Endodermal cell (in vitro differentiated cells): Measurements from ENCODE around the gene FHDC1. TPM values are rescaled to one million over a fixed set of nuclear protein-coding genes. Genes with fewer than 3 reads are reported as not detected.

ENCODE experiments used
- DNase-seq: peaks from one replicate; pipeline ENCODE4 v3.0.0-alpha.2; 2017
- H3K27ac ChIP-seq: 2 replicates; pipeline ENCODE4 v1.5.1; 2013; ENCODE audit warnings: mild to moderate bottlenecking, low read depth, low read length, moderate library complexity
- H3K27me3 ChIP-seq: 2 replicates; pipeline ENCODE4 v1.6.1; 2013; ENCODE audit warnings: mild to moderate bottlenecking, low read length, moderate library complexity; ENCODE audit not compliant: insufficient read depth, control insufficient read depth, poor library complexity, severe bottlenecking
- H3K36me3 ChIP-seq: 2 replicates; pipeline ENCODE4 v1.7.0; 2013; ENCODE audit warnings: mild to moderate bottlenecking, low read length, moderate library complexity; ENCODE audit not compliant: control insufficient read depth, insufficient read depth
- H3K4me1 ChIP-seq: one replicate; pipeline ENCODE4 v1.7.0; 2013; ENCODE audit warnings: low read length; ENCODE audit not compliant: control insufficient read depth, insufficient read depth
- H3K4me3 ChIP-seq: 2 replicates; pipeline ENCODE4 v1.5.1; 2013; ENCODE audit warnings: mild to moderate bottlenecking, low read length, moderate library complexity
- H3K9ac ChIP-seq: 2 replicates; pipeline ENCODE4 v1.6.1; 2013; ENCODE audit warnings: mild to moderate bottlenecking, low read length, moderate library complexity; ENCODE audit not compliant: poor library complexity, severe bottlenecking; ENCODE audit errors: extremely low read depth
- H3K9me3 ChIP-seq: 2 replicates; pipeline ENCODE4 v1.6.1; 2013; ENCODE audit warnings: mild to moderate bottlenecking, low read length, moderate library complexity; ENCODE audit not compliant: control insufficient read depth
- H3K27ac Mint-ChIP-seq: 2 replicates; pipeline ENCODE4 v1.8.0; 2020; ENCODE audit warnings: mixed read lengths
- H3K27me3 Mint-ChIP-seq: 2 replicates; pipeline ENCODE4 v1.8.0; 2021; ENCODE audit warnings: mild to moderate bottlenecking, mixed read lengths; ENCODE audit not compliant: insufficient read depth
- H3K36me3 Mint-ChIP-seq: 2 replicates; pipeline ENCODE4 v1.8.0; 2020; ENCODE audit warnings: low read depth, mixed read lengths
- H3K4me1 Mint-ChIP-seq: 2 replicates; pipeline ENCODE4 v1.8.0; 2020; ENCODE audit warnings: mixed read lengths
- H3K4me3 Mint-ChIP-seq: 2 replicates; pipeline ENCODE4 v1.8.0; 2020; ENCODE audit warnings: mild to moderate bottlenecking, moderate library complexity, mixed read lengths
- H3K9me3 Mint-ChIP-seq: 2 replicates; pipeline ENCODE4 v1.8.0; 2020; ENCODE audit warnings: mild to moderate bottlenecking, mixed read lengths
- WGBS, 2 experiments: methylation state at CpG; one replicate each; pipeline versions ENCODE4 v1.1.5 to v1.1.7; 2013; ENCODE audit warnings: missing lambda C conversion rate in 2 of 2, mixed read lengths in 1 of 2; ENCODE audit not compliant: insufficient coverage in 1 of 2, insufficient read length in 1 of 2; 5-methylcytosine and 5-hydroxymethylcytosine counted together
- total RNA-seq, 2 donors: library from RNA; stranded (reverse); fragmentation: NEBNext Ultra II Directional in 1 of 2; extraction: Animal tissue kit (Norgen Biotek cat#: 25700) in 1 of 2; gene quantifications; 2 replicates in 1 of 2; 3 replicates in 1 of 2; pipeline ENCODE4 v1.2.1, GENCODE V29; 2021
- TF ChIP-seq, protein P1 (sequence below): fragments of 200-600 bp; sonication (generic); conservative IDR thresholded peaks from 2 replicates; pipeline ENCODE4 v1.5.0; 2021; ENCODE audit warnings: antibody characterized with exemption, mild to moderate bottlenecking

FHDC1 gene
- total RNA-seq, 2 donors from 2014 or later = 2.5 to 7.9 TPM

DNA sequence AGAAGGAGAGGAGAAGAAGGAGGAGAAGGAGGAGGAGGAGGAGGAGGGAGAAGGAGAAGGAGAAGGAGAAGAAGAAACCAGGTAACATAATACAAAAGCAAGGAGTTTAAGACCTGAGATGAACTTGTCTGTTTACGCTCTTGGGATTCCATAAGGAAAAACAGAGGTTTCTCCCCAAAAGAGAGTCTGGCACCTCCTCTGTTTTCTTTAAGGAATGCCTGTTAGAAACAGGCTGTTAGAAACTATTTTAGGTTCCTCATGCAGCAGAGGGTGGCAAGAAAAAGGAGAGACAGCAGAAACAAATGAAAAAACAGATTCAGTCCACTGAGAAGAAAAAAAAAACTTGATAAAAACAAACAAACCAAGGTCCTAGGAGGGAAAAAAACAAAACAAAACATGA, 10.3 kb upstream of the FHDC1 start:
- no peaks in the 10 kb centered on the region for H3K27me3 ChIP-seq
- Mint-ChIP-seq H3K36me3 (peaks cover 10% of the 10 kb centered on the region), H3K27me3 (no peaks in the 10 kb centered on the region), H3K4me3 (no peak overlapping the region), H3K4me1 (peaks cover 32% of the 10 kb centered on the region), H3K27ac (peak overlapping the region; percentile 44), H3K9me3 (peaks cover 15% of the 10 kb centered on the region)
- no peak overlapping the region for H3K9ac ChIP-seq
- peaks cover 9% of the 10 kb centered on the region for H3K4me1 ChIP-seq
- 94% methylated on average over 1 of the region's 1 CpG; no CpG with 5 or more reads in 1 of the 2 experiments for WGBS, 2 experiments
- H3K4me3 ChIP-seq = no peak overlapping the region
- DNase-seq = no peak
- TF ChIP-seq, protein P1, sequence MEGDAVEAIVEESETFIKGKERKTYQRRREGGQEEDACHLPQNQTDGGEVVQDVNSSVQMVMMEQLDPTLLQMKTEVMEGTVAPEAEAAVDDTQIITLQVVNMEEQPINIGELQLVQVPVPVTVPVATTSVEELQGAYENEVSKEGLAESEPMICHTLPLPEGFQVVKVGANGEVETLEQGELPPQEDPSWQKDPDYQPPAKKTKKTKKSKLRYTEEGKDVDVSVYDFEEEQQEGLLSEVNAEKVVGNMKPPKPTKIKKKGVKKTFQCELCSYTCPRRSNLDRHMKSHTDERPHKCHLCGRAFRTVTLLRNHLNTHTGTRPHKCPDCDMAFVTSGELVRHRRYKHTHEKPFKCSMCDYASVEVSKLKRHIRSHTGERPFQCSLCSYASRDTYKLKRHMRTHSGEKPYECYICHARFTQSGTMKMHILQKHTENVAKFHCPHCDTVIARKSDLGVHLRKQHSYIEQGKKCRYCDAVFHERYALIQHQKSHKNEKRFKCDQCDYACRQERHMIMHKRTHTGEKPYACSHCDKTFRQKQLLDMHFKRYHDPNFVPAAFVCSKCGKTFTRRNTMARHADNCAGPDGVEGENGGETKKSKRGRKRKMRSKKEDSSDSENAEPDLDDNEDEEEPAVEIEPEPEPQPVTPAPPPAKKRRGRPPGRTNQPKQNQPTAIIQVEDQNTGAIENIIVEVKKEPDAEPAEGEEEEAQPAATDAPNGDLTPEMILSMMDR = no peak
- no peak overlapping the region for H3K27ac ChIP-seq
- no peaks in the 10 kb centered on the region for H3K36me3 ChIP-seq
- peaks cover 8% of the 10 kb centered on the region for H3K9me3 ChIP-seq

DNA sequence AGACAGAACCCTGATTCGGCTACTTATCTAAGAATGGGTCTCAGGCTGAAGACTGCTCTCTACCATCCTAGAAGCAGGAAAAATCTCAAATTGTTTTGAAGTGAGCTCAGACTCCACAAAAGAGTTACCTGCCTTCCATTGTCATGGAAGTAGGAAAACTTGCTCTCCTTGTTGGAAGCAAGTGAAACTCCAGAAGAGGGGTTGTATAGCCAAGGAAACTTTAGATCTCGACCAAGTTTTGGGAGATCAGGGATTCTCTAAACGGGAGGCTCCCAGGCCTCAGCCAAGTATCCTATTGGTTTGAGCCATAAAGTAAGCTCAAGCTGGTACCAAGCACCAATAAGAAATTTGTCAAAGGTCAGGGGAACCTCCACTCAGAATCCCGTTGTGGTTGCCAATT, 9.2 kb upstream of the FHDC1 start:
- Mint-ChIP-seq H3K9me3 (peaks cover 7% of the 10 kb centered on the region), H3K27me3 (no peaks in the 10 kb centered on the region), H3K27ac (no peak overlapping the region), H3K4me1 (peaks cover 38% of the 10 kb centered on the region), H3K36me3 (peaks cover 5% of the 10 kb centered on the region), H3K4me3 (no peak overlapping the region)
- H3K36me3 ChIP-seq = no peaks in the 10 kb centered on the region
- no peaks in the 10 kb centered on the region for H3K9me3 ChIP-seq
- H3K9ac ChIP-seq = no peak overlapping the region
- no peak overlapping the region for H3K4me3 ChIP-seq
- DNase-seq = peak; percentile 51
- H3K27ac ChIP-seq = no peak overlapping the region
- WGBS, 2 experiments = 82 to 87% methylated on average over 4 of the region's 4 CpGs
- TF ChIP-seq, protein P1 = no peak
- no peaks in the 10 kb centered on the region for H3K27me3 ChIP-seq
- peaks cover 9% of the 10 kb centered on the region for H3K4me1 ChIP-seq

DNA sequence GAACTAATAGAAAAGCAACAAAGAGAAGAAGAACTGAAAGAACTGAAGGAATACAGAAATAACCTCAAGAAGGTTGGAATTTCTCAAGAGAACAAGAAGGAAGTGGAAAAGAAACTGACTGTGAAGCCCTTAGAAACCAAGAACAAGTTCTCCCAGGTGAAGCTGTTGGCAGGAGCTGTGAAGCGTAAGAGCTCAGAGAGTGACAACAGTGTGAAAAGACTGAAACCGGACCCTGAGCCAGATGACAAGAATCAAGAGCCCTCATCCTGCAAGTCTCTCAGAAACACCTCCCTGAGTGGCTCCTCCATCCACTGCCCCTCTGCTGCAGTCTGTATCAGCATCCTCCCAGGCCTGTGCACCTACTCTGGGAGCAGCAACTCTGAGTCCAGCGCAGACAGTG, 8.4 kb upstream of the FHDC1 start:
- Histone ChIP-seq H3K9ac (no peak overlapping the region), H3K4me3 (no peak overlapping the region), H3K27ac (no peak overlapping the region), H3K4me1 (peaks cover 9% of the 10 kb centered on the region), H3K27me3 (no peaks in the 10 kb centered on the region), H3K9me3 (no peaks in the 10 kb centered on the region), H3K36me3 (no peaks in the 10 kb centered on the region)
- Mint-ChIP-seq H3K27ac (no peak overlapping the region), H3K27me3 (peaks cover under 1% of the 10 kb centered on the region), H3K9me3 (peaks cover 6% of the 10 kb centered on the region), H3K4me1 (peaks cover 38% of the 10 kb centered on the region), H3K36me3 (peaks cover 4% of the 10 kb centered on the region), H3K4me3 (no peak overlapping the region)
- no peak for DNase-seq
- TF ChIP-seq, protein P1 = no peak
- WGBS, 2 experiments = 82 to 92% methylated on average over 3 of the region's 3 CpGs
